Astrocyte of the spinal cord (primary cell): ENCODE data around the gene PGAP1.

ENCODE experiments used
- DNase-seq: peaks from one replicate; pipeline ENCODE4 v3.0.0; 2011; ENCODE audit warnings: low read depth, low spot score
- H3K4me3 ChIP-seq: 2 replicates; pipeline ENCODE4 v1.5.1; 2011; ENCODE audit warnings: low read depth, mild to moderate bottlenecking, low read length, moderate library complexity
- in situ Hi-C: cut with HindIII; loops from 2 replicates; pipeline ENCODE4 v1.10.0; 2017; ENCODE audit warnings: low sequenced_read_pairs
- TF ChIP-seq, protein P1 (sequence below): IDR thresholded peaks from 2 replicates; pipeline ENCODE4 v1.5.1; 2012; ENCODE audit warnings: low read depth, mild to moderate bottlenecking, low read length, inconsistent platforms

The PGAP1 gene

DNA sequence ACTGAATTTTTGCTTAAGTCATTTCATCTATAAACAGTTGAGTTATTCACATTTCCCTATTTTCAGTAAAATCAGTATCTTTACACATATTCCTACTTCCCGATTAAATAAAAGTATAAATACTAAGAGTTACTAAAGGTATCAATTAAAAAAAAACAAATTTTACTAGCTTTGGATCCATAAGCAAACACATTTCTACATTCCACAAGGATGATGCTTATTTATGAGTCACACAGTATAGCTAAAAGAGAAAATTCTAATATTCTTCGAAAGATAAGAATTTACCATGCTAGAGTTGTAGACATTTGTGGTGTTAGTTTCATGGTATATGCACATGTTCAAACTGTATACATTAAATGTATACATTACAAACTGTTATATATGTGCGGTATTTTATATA, 23.7 kb downstream of the PGAP1 start:
- DNase-seq = no peak
- TF ChIP-seq, protein P1, sequence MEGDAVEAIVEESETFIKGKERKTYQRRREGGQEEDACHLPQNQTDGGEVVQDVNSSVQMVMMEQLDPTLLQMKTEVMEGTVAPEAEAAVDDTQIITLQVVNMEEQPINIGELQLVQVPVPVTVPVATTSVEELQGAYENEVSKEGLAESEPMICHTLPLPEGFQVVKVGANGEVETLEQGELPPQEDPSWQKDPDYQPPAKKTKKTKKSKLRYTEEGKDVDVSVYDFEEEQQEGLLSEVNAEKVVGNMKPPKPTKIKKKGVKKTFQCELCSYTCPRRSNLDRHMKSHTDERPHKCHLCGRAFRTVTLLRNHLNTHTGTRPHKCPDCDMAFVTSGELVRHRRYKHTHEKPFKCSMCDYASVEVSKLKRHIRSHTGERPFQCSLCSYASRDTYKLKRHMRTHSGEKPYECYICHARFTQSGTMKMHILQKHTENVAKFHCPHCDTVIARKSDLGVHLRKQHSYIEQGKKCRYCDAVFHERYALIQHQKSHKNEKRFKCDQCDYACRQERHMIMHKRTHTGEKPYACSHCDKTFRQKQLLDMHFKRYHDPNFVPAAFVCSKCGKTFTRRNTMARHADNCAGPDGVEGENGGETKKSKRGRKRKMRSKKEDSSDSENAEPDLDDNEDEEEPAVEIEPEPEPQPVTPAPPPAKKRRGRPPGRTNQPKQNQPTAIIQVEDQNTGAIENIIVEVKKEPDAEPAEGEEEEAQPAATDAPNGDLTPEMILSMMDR = no peak
- H3K4me3 ChIP-seq = no peak overlapping the region
- in situ Hi-C loops = no loop called here

DNA sequence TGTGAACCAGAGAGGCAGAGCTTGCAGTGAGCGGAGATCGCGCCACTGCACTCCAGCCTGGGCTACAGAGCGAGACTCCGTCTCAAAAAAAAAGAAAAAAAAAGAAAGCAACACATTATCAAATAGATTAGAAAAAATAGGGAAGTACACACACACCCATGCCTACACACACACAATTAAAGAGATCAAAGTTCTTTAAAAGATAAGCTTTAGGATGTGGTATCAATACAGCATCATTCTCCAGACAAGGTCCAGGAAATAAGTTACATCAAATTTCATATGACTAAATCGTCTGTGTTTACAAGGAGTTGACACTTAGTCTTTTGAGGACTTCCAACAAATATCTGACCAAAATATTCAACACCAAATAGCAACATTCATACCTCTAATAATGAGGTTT, 25.7 kb downstream of the PGAP1 start:
- DNase-seq = no peak
- H3K4me3 ChIP-seq = no peak overlapping the region
- TF ChIP-seq, protein P1 = no peak
- in situ Hi-C loops = no loop called here

DNA sequence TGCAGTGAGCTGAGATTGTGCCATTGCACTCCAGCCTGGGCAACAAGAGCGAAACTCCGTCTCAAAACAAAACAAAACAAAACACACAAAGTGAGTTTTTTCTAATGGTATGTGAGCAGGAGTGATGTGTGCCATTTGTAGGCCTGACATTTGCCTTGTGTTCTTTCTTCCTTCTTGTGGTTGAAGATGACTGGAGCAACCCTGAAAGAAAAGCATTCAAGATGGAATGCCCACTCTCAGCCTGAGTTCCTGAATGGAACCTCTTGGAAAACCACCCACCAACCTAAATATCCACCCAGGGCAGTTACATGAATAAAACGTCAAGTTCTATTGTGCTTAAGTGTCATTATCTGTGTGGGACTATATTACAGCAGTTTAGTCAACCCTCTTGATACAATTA, 26.5 kb downstream of the PGAP1 start:
- in situ Hi-C loops = no loop called here
- H3K4me3 ChIP-seq = no peak overlapping the region
- no peak for DNase-seq
- TF ChIP-seq, protein P1 = no peak

DNA sequence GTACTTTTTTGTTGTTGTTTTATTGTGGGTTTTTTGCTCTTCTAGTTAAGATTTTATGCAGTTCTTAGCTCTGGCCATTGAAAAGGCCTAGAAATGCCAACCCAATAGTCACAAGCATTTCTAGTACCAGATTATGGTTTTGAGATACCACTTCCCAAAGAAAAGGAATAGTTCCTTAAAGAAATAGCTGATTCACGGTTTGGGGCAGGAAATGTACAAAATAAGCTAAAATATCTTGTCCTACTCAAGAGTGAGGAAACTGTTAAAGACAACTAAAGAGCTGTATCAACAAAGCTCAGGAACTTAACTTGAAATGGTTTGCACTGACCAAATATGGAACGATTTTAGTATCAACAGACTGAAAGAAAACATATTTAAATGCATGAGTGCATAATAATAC, 35.4 kb downstream of the PGAP1 start:
- TF ChIP-seq, protein P1 = no peak
- in situ Hi-C loops = no loop called here
- H3K4me3 ChIP-seq = no peak overlapping the region
- DNase-seq = no peak

DNA sequence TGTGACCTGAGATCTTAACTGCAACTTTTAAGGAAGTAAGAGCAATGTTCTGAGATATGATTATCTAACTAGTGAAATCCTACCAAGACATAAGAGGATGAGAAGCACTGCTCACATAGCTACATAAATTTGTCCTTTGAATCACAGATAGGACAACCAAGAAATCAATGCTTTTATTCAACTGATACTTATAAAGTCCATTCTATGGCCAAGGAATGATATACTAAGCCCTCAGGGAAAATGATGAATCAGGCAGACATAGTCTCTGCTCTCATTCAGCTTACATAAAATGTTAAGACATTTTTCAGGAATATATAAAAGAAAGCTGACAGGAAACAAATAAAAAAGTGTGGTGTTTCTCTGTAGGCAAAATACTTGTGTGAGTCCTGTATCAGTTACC, 39.1 kb downstream of the PGAP1 start:
- no peak overlapping the region for H3K4me3 ChIP-seq
- TF ChIP-seq, protein P1 = no peak
- DNase-seq = no peak
- in situ Hi-C loops = no loop called here

DNA sequence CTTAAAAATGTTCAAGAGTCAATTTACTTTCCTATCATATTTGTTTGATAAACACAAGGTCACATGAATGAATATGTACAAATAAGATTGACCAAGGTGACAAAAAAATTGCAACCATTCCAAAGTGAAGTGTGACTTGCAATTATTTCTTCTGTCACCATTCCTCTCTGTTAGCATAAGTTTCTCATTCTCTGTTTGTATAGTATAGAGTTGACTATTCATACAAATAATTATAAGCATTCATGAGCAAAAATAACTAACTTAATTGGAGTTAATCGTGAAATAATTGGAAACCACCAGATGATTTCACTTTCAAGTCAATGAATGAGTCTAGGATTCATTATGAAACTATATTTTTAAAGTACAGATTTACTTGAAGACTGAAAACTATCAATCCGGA, 42.1 kb downstream of the PGAP1 start:
- no peak overlapping the region for H3K4me3 ChIP-seq
- in situ Hi-C loops = no loop called here
- no peak for DNase-seq
- TF ChIP-seq, protein P1 = no peak

DNA sequence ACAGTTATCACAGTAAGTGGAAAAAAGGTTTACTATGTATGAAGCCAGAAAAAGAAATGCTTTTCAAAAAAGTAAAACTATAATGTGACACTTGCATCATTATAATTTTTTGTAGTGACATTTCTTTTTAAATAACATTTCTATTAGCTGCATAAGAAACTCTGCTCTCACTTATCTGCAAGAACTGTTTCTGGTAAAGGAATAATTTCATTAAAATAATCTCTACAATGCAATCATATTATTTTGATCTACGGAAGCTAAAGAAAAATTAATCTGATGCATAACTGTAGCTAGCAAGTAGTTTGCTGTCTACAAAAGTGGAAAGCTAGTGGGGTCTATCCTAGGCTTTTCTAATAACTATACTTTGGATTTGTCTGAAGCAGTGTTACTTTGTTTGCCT, 50.1 kb downstream of the PGAP1 start:
- in situ Hi-C loops = no loop called here
- no peak for DNase-seq
- TF ChIP-seq, protein P1 = no peak
- H3K4me3 ChIP-seq = no peak overlapping the region
